ENCODE measurements around the gene FXYD6. TPM values are rescaled to one million over a fixed set of nuclear protein-coding genes. Genes with fewer than 3 reads are reported as not detected.

Gene FXYD6
- total and polyA plus RNA-seq, 8 donors = 2.7 to 48.0 (median 8.9) TPM

DNA sequence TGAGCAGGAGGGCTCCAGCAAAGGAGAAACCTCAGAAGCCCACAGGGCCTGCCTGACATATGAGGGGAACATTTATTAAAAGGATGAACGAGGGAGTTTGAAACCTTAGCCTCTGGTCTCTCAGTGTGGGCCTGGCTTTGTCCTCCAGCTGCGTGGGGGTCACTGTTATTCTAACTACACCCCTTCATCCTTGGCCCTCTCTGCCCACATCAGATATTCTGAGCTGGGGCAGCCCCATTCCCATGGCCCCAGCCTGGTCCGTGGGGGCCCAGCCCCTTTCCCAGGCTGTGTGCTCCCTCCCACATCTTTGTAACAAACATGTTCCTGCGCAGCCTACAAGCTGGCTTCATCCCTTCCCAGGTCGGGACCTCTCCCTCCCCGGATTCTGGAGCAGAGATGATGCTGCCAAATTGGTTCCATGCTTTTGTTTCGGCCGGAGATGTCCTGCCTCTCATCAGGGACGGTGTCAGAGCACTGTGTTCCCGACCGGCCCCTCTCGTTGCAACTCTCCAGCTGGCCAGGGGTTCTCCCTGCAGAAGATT is 4.0 kb downstream of the FXYD6 start:
- TF ChIP-seq, protein P1, sequence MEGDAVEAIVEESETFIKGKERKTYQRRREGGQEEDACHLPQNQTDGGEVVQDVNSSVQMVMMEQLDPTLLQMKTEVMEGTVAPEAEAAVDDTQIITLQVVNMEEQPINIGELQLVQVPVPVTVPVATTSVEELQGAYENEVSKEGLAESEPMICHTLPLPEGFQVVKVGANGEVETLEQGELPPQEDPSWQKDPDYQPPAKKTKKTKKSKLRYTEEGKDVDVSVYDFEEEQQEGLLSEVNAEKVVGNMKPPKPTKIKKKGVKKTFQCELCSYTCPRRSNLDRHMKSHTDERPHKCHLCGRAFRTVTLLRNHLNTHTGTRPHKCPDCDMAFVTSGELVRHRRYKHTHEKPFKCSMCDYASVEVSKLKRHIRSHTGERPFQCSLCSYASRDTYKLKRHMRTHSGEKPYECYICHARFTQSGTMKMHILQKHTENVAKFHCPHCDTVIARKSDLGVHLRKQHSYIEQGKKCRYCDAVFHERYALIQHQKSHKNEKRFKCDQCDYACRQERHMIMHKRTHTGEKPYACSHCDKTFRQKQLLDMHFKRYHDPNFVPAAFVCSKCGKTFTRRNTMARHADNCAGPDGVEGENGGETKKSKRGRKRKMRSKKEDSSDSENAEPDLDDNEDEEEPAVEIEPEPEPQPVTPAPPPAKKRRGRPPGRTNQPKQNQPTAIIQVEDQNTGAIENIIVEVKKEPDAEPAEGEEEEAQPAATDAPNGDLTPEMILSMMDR (IDR thresholded peaks at IDR 0.05) = no peak
- no peaks in the 10 kb centered on the region for H3K36me3 ChIP-seq
- no peak overlapping the region for H3K27ac ChIP-seq
- DNase-seq = peak in 1 of 6 donors; percentile 27
- WGBS, 2 donors = 59 to 67% methylated on average over 12 of the region's 12 CpGs
- intact Hi-C loops (cut with DNase I) = no loop called here
- ATAC-seq = no peak
- H3K9me3 ChIP-seq = no peaks in the 10 kb centered on the region
- FAIRE-seq = no peak
- no peaks in the 10 kb centered on the region for H3K27me3 ChIP-seq
- H3K4me3 ChIP-seq = no peak overlapping the region
- peaks cover 0 to 4% (median 0%) of the 10 kb centered on the region in 3 donors for H3K4me1 ChIP-seq

DNA sequence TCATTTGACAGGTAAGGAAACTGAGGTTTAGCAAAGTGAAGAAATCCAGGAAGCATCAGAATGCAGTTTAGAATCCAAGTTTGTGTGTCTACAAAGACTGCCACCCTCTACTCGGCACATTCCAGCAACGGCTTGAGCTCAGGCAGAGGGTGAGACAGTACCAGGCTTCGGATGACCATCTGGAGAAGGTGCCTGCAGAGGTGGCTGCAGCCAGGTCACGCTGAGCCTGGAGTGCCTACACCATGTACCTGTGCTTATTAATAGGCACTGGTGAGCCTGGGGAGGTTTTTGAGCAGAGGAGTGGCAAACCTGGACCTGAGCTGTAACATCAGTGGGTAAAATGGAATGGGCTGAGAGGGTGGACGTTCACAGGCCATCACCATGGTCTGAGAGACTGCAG is 4.7 kb downstream of the FXYD6 start:
- Histone ChIP-seq H3K9me3 (no peaks in the 10 kb centered on the region), H3K4me1 (peaks cover 0 to 4% (median 0%) of the 10 kb centered on the region in 3 donors), H3K27ac (no peak overlapping the region), H3K27me3 (no peaks in the 10 kb centered on the region), H3K36me3 (no peaks in the 10 kb centered on the region), H3K4me3 (no peak overlapping the region)
- FAIRE-seq (no peak), DNase-seq (no peak), ATAC-seq (no peak)
- intact Hi-C loops (cut with DNase I) = no loop called here
- 69 to 77% methylated on average over 5 of the region's 5 CpGs for WGBS, 2 donors
- TF ChIP-seq, protein P1 (IDR thresholded peaks at IDR 0.05) = no peak

DNA sequence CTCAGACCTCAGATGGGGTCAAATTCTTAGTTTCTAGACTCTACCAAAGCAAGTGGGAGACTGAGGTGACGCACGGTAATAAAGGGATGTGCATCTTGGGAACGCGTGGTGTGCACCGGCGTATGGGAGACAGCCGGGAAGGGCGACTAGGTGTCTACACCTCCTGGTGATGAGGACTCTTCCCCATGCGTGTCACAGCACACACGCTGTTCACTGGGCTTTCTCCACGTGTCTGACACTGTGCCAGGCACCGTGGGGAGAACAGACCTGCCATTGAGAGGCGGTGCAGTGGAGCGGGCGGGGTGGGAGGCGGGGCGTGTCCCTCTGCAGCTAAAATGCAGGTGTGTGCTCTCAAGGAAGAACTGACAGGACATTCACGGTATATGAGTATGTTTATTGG is 5.3 kb downstream of the FXYD6 start:
- no peaks in the 10 kb centered on the region for H3K9me3 ChIP-seq
- H3K27me3 ChIP-seq = no peaks in the 10 kb centered on the region
- TF ChIP-seq, protein P1 (IDR thresholded peaks at IDR 0.05) = no peak
- 77% methylated on average over 18 of the region's 18 CpGs for WGBS, 2 donors
- no peak for DNase-seq
- no peak overlapping the region for H3K27ac ChIP-seq
- intact Hi-C loops (cut with DNase I) = no loop called here
- no peak overlapping the region for H3K4me3 ChIP-seq
- H3K36me3 ChIP-seq = no peaks in the 10 kb centered on the region
- no peak for FAIRE-seq
- ATAC-seq = no peak
- peaks cover 0 to 2% (median 0%) of the 10 kb centered on the region in 3 donors for H3K4me1 ChIP-seq

DNA sequence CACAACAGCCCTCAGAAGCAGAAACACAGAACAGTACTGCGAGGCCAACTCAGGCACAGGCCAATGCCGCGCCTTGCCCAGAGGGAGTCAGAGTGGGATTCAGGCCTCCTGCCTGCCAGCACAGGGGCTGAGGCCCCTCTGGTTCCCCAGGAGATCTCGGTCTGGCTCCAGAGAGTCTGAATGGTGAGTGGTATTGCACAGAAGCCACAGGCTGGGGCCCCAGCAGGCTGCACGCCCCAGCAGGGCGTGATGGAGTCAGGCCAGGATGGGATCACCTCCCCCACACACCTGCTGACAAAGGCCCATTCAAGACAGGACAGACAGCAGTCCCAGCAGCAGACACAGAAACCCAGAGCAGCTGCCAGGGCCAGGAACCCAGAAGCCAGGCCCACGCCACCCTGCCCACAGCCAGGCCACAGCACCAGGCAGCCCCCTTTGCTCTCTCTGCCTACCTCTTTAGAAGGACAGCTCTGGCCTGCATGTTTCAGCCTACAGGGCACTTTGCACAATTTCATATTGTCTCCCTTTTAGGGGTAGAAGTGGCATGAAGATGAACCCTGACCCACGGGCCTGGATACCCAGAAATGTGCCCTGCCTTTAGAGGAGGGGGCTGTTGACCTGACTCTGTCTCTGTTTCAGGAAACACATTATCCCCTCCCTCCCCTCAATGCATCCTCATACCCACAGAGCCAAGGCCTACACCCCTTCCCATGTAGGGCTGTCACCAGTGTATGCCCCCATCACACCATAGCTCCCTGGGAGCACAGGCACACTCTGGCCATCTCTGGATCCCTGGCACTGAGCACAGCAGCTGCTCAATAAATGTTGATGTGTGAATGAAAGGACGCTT is 6.1 kb downstream of the FXYD6 start:
- ATAC-seq (peak in 3 of 4 donors; percentile 22 to 82 (median 65)), DNase-seq (peak in 1 of 6 donors; percentile 37), FAIRE-seq (no peak)
- intact Hi-C loops (cut with DNase I) = no loop called here
- Histone ChIP-seq H3K27me3 (no peaks in the 10 kb centered on the region), H3K27ac (no peak overlapping the region), H3K4me1 (no peaks in the 10 kb centered on the region), H3K9me3 (no peaks in the 10 kb centered on the region), H3K4me3 (no peak overlapping the region), H3K36me3 (no peaks in the 10 kb centered on the region)
- 67 to 72% methylated on average over 9 of the region's 9 CpGs for WGBS, 2 donors
- TF ChIP-seq, protein P1 (IDR thresholded peaks at IDR 0.05) = no peak

DNA sequence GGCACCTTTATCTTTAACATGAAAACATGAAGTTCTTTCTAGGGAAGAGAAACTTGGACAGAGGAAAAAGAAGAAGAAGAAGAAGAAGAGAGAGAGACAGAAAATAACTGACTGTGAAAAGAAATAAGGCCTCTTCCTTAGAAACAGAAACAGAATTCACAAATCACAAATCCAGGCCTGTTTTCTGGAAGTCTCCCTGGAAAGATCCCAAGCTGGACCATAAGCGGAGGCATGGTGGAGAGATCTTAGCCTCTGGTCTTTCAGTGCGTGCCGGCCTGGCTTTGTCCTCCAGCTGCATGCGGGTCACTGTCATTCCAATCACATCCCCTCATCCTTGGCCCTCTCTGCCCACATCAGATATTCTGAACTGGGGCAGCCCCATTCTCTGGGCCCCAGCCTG is 6.9 kb downstream of the FXYD6 start:
- intact Hi-C loops (cut with DNase I) = no loop called here
- WGBS, 2 donors = 54 to 61% methylated on average over 4 of the region's 4 CpGs
- H3K27ac ChIP-seq = no peak overlapping the region
- H3K9me3 ChIP-seq = no peaks in the 10 kb centered on the region
- DNase-seq (no peak), FAIRE-seq (no peak), ATAC-seq (no peak)
- H3K36me3 ChIP-seq = no peaks in the 10 kb centered on the region
- TF ChIP-seq, protein P1 (IDR thresholded peaks at IDR 0.05) = no peak
- H3K4me3 ChIP-seq = no peak overlapping the region
- H3K4me1 ChIP-seq = no peaks in the 10 kb centered on the region
- H3K27me3 ChIP-seq = no peaks in the 10 kb centered on the region
